Measurements from ENCODE around the gene EPN2.

DNA sequence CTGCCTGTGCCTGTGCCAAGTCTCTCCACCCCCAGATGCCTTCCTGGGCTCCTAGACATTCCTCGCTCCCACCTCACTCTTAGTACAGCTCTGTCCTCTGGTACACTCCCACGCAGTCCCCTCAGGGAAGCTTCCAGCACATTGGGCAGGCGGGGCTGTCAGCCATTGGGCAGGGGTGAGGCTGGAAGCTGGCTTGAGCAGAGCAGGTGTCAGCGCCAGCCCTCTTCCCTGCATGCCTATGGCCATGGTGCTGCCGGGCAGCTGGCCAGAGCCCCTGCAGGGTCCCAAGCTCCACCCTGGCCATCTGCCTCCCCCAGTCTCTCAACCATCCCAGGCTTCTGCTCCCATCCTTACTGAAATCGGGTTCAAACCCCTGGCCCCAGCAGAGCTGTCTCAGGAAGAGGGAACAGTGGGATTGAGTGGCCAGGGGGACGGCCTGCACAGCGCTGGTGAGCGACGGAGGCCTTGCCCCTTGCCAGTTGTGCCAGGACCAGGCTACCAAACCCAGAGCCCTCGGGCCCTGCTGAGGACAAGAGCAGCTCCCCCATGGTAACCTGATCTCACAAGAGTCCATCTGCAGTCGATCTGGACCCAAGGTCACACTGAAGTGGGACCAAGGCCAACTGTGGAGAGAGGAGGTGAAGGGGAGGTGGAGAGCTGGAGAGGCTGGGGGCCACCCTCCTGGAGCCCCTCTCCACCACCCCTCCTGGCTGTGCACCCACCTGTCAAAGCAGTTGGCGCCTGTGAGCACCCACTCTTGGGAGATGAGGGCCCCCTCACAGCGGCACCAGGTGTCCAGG lies 127.7 kb downstream of the EPN2 start:
- TF ChIP-seq CTCF (IDR thresholded peaks at IDR 0.05) (no peak), POLR2A (IDR thresholded peaks at IDR 0.05) (no peak)

Data from right lobe of liver (tissue), 4 donors.